Measurements from ENCODE around the gene MPC1L.

MPC1L gene

GRCh38 chrX:40651620-40652223, 28.5 kb downstream of the MPC1L start:
- no peak for TF ChIP-seq POLR2AphosphoS5 (IDR thresholded peaks at IDR 0.05; ENCODE audit: low read depth)
- TF ChIP-seq REST (IDR thresholded peaks at IDR 0.05; ENCODE audit: insufficient replicate concordance, low read depth): no peak
- no peak for TF ChIP-seq SPI1 (IDR thresholded peaks at IDR 0.05; ENCODE audit: borderline replicate concordance, low read depth)
- no peak for TF ChIP-seq GABPA (IDR thresholded peaks at IDR 0.05; ENCODE audit: low read depth)
- no peak for TF ChIP-seq CTCF (IDR thresholded peaks at IDR 0.05; ENCODE audit: insufficient read depth, low read length)
- peak in 1 of 2 experiments; percentile 64 for DNase-seq (ENCODE audit: low read depth in 1 of 2, low spot score in 1 of 2)
- H3K27ac ChIP-seq (replicated peaks): no peak overlapping the region
- H3K4me3 ChIP-seq (replicated peaks; ENCODE audit: insufficient read depth, low read length): no peak overlapping the region
- H3K27me3 ChIP-seq (ENCODE audit: insufficient read depth, poor library complexity, severe bottlenecking): no peaks in the 10 kb centered on the region

- TF ChIP-seq POLR2AphosphoS5 (IDR thresholded peaks at IDR 0.05; ENCODE audit: low read depth): no peak
- no peak for TF ChIP-seq SPI1 (IDR thresholded peaks at IDR 0.05; ENCODE audit: borderline replicate concordance, low read depth)
- no peak for TF ChIP-seq GABPA (IDR thresholded peaks at IDR 0.05; ENCODE audit: low read depth)
- TF ChIP-seq REST (IDR thresholded peaks at IDR 0.05; ENCODE audit: insufficient replicate concordance, low read depth): no peak
- TF ChIP-seq CTCF (IDR thresholded peaks at IDR 0.05; ENCODE audit: insufficient read depth, low read length): no peak
- no peak overlapping the region for H3K4me3 ChIP-seq (replicated peaks; ENCODE audit: insufficient read depth, low read length)
- no peaks in the 10 kb centered on the region for H3K27me3 ChIP-seq (ENCODE audit: insufficient read depth, poor library complexity, severe bottlenecking)
- H3K27ac ChIP-seq (replicated peaks): no peak overlapping the region
- no peak for DNase-seq (ENCODE audit: low read depth in 1 of 2, low spot score in 1 of 2)
Measured at GRCh38 chrX:40652664-40653063, 29.4 kb downstream of the MPC1L start.

GRCh38 chrX:40653535-40653934, 30.3 kb downstream of the MPC1L start:
- Histone ChIP-seq H3K4me3 (replicated peaks; ENCODE audit: insufficient read depth, low read length) (no peak overlapping the region), H3K27ac (replicated peaks) (no peak overlapping the region), H3K27me3 (ENCODE audit: insufficient read depth, poor library complexity, severe bottlenecking) (no peaks in the 10 kb centered on the region)
- no peak for TF ChIP-seq GABPA (IDR thresholded peaks at IDR 0.05; ENCODE audit: low read depth)
- no peak for TF ChIP-seq REST (IDR thresholded peaks at IDR 0.05; ENCODE audit: insufficient replicate concordance, low read depth)
- TF ChIP-seq SPI1 (IDR thresholded peaks at IDR 0.05; ENCODE audit: borderline replicate concordance, low read depth): no peak
- no peak for DNase-seq (ENCODE audit: low read depth in 1 of 2, low spot score in 1 of 2)

All from HL-60 (cell line).